IPS-NIHi11 (cell line): Measurements from ENCODE around the gene HLA-E.
"Not testable (repeated sequence)": the region's sequence is repeated elsewhere in the genome, so short reads cannot be mapped to it uniquely, and the experiment has no call there.

ENCODE experiments used
- DNase-seq: peaks from one replicate; pipeline ENCODE4 v3.0.0; 2012; ENCODE audit warnings: mixed read lengths, low spot score

HLA-E gene

GRCh38 chr6:30507849-30508827, 18.8 kb downstream of the HLA-E start:
- DNase-seq, result no peak

- no peak for DNase-seq
Measured at GRCh38 chr6:30508890-30509736, 19.8 kb downstream of the HLA-E start.

GRCh38 chr6:30510419-30511168, 21.3 kb downstream of the HLA-E start:
- DNase-seq, result no peak

- DNase-seq, result no peak
Measured at GRCh38 chr6:30511169-30511546, 21.8 kb downstream of the HLA-E start.

DNA sequence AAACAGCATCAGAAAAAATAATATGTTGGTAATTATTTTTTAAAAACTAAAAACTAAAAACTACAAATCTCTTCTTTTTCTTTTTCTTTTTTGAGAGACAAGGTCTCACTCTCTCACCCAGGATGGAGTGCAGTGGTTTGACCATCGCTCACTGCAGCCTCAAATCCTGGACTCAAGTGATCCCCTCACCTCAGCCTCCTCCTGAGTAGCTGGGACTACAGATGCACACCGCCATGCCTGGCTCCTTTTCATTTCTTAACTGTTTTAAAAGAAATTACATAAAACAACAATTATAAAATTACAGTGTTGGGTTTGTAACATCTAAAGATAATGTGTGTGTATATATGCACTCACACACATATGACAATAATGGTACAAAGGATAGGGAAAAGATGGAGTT, 24.1 kb downstream of the HLA-E start:
- DNase-seq, result no peak

GRCh38 chr6:30515106-30515505, 25.8 kb downstream of the HLA-E start:
- no peak for DNase-seq

GRCh38 chr6:30515944-30516753, 26.8 kb downstream of the HLA-E start:
- peak; percentile 89 for DNase-seq

- not testable (repeated sequence) for DNase-seq
Measured at GRCh38 chr6:30516754-30517076, 27.4 kb downstream of the HLA-E start.

GRCh38 chr6:30517767-30518504, 28.6 kb downstream of the HLA-E start:
- DNase-seq, result not testable (repeated sequence)

GRCh38 chr6:30518505-30519145, 29.3 kb downstream of the HLA-E start:
- DNase-seq, result not testable (repeated sequence)

- no peak for DNase-seq
Measured at GRCh38 chr6:30520522-30520921, 31.2 kb downstream of the HLA-E start.

GRCh38 chr6:30521082-30521481, 31.8 kb downstream of the HLA-E start:
- not testable (repeated sequence) for DNase-seq

DNA sequence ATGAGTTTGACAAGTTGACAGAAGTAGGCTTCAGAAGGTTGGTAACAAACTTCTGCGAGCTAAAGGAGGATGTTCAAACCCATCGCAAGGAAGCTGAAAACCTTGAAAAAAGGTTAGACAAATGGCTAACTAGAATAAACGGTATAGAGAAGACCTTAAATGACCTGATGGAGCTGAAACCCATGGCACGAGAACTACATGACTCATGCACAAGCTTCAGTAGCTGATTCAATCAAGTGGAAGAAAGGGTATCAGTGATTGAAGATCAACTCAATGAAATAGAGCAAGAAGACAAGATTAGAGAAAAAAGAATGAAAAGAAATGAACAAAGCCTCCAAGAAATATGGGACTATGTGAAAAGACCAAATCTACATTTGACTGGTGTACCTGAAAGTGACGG, 32.6 kb downstream of the HLA-E start:
- not testable (repeated sequence) for DNase-seq

DNA sequence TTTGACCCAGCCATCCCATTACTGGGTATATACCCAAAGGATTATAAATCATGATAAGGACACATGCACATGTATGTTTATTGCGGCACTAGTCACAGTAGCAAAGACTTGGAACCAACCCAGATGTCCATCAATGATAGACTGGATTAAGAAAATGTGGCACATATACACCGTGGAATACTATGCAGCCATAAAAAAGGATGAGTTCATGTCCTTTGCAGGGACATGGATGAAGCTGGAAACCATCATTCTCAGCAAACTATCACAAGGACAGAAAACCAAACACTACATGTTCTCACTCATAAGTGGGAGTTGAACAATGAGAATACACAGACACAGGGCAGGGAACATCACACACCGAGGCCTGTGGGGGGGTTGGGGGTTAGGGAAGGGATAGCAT, 37.1 kb downstream of the HLA-E start:
- DNase-seq, result not testable (repeated sequence)

DNA sequence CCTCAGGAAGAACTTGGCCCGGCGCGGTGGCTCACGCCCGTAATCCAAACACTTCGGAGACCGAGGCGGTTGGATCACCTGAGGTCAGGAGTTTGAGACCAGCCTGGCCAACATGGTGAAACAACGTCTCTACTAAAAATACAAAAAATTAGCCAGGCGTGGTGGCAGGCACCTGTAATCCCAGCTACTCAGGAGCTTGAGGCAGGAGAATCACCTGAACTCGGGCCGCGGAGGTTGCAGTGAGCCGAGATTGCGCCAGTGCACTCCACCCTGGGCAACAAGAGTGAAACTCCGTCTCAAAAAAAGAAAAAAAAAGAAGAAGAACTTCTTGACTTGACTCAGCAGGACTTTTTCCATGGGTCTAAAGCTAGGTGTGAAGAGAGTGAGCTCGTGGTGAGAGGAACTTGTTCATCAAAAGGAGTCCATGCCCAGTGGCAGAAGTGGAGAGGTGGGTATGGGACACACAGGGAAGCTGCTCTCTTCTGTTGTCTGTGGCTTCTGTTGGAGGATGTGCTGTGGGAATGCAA, 40.1 kb downstream of the HLA-E start:
- not testable (repeated sequence) for DNase-seq

GRCh38 chr6:30530014-30530413, 40.7 kb downstream of the HLA-E start:
- no peak for DNase-seq

DNA sequence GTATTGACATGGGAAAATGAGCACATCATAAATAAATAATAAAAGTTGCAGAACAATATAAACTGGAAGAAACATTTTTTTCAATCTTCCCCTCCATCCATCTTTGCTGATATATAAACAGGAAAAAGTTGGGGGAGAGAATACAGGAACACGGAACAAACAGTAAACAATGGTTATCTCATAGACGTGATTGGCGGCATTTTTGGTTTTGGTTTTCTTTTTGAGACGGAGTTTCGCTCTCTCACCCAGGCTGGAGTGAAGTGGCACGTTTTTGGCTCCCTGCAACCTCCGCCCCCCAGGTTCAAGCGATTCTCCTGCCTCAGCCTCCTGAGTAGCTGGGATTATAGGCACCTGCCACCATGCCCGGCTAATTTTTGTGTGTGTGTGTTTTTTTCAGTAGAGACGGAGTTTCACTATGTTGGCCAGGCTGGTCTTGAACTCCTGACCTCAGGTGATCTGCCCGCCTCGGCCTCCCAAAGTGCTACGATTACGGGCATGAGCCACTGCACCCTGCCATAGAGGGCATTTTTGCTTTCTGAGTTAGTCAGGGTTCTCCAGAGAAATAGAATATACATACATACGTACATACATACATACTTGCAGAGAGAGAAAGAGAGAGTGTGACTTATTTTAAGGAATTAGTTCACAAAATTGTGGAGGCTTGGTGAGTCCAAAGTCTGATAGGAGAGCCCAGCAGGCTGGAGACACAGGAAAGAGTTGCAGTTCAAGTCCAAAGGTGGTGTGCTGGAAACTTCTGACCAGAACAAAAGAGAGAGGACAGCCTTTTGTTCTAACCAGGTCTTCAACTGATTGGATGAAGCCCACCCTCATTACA, 44.4 kb downstream of the HLA-E start:
- no peak for DNase-seq

- DNase-seq, result no peak
Measured at GRCh38 chr6:30537931-30538330, 48.6 kb downstream of the HLA-E start.
